Mesodermal cell (in vitro differentiated cells): ENCODE measurements around the gene ENOX2.

ENCODE experiments used
- H3K27ac ChIP-seq: 2 replicates; pipeline ENCODE4 v1.7.0; 2013; ENCODE audit warnings: mild to moderate bottlenecking, low read depth, low read length, moderate library complexity; ENCODE audit not compliant: severe bottlenecking
- H3K36me3 ChIP-seq: 2 replicates; pipeline ENCODE4 v1.7.1; 2013; ENCODE audit warnings: mild to moderate bottlenecking, low read length, moderate library complexity; ENCODE audit not compliant: control insufficient read depth, insufficient read depth
- H3K4me1 ChIP-seq: one replicate; pipeline ENCODE4 v1.7.1; 2013; ENCODE audit warnings: mild to moderate bottlenecking, low read length; ENCODE audit not compliant: insufficient read depth, control insufficient read depth, poor library complexity, severe bottlenecking
- H3K4me3 ChIP-seq: 2 replicates; pipeline ENCODE4 v1.7.0; 2013; ENCODE audit warnings: low read length, control low read depth, mild to moderate bottlenecking; ENCODE audit not compliant: insufficient read depth, poor library complexity, severe bottlenecking; ENCODE audit errors: extremely low read depth
- H3K9me3 ChIP-seq: 2 replicates; pipeline ENCODE4 v1.7.1; 2013; ENCODE audit warnings: mild to moderate bottlenecking, low read length, moderate library complexity; ENCODE audit not compliant: control insufficient read depth
- WGBS, 2 experiments: methylation state at CpG; one replicate each; pipeline ENCODE4 v1.1.5; 2013; ENCODE audit warnings: missing lambda C conversion rate in 2 of 2; ENCODE audit not compliant: insufficient coverage in 2 of 2; 5-methylcytosine and 5-hydroxymethylcytosine counted together

The ENOX2 gene

GRCh38 chrX:130676861-130677260 is 226.1 kb downstream of the ENOX2 start:
- no peaks in the 10 kb centered on the region for H3K36me3 ChIP-seq
- no peak overlapping the region for H3K4me3 ChIP-seq
- no peaks in the 10 kb centered on the region for H3K9me3 ChIP-seq
- no peak overlapping the region for H3K27ac ChIP-seq
- WGBS, 2 experiments = no CpG with 5 or more reads among the region's 2 CpGs
- peaks cover 4% of the 10 kb centered on the region for H3K4me1 ChIP-seq

GRCh38 chrX:130672214-130672613 is 230.8 kb downstream of the ENOX2 start:
- Histone ChIP-seq H3K9me3 (no peaks in the 10 kb centered on the region), H3K36me3 (peaks cover 3% of the 10 kb centered on the region), H3K4me1 (no peaks in the 10 kb centered on the region), H3K27ac (no peak overlapping the region), H3K4me3 (no peak overlapping the region)
- WGBS, 2 experiments = 100% methylated on average over 2 of the region's 6 CpGs

GRCh38 chrX:130669233-130669632 is 233.8 kb downstream of the ENOX2 start:
- no peak overlapping the region for H3K27ac ChIP-seq
- H3K9me3 ChIP-seq = no peaks in the 10 kb centered on the region
- H3K36me3 ChIP-seq = peaks cover 3% of the 10 kb centered on the region
- no CpG with 5 or more reads among the region's 1 CpG for WGBS, 2 experiments
- no peaks in the 10 kb centered on the region for H3K4me1 ChIP-seq
- no peak overlapping the region for H3K4me3 ChIP-seq

GRCh38 chrX:130665263-130665662 is 237.7 kb downstream of the ENOX2 start:
- Histone ChIP-seq H3K4me3 (no peak overlapping the region), H3K27ac (no peak overlapping the region), H3K4me1 (no peaks in the 10 kb centered on the region), H3K36me3 (peaks cover 3% of the 10 kb centered on the region), H3K9me3 (no peaks in the 10 kb centered on the region)
- WGBS, 2 experiments = 100% methylated on average over 1 of the region's 3 CpGs; no CpG with 5 or more reads in 1 of the 2 experiments

- no peak overlapping the region for H3K27ac ChIP-seq
- no peaks in the 10 kb centered on the region for H3K4me1 ChIP-seq
- no peak overlapping the region for H3K4me3 ChIP-seq
- no peaks in the 10 kb centered on the region for H3K36me3 ChIP-seq
- H3K9me3 ChIP-seq = no peaks in the 10 kb centered on the region
Observed at GRCh38 chrX:130658310-130658709, 244.7 kb downstream of the ENOX2 start.

GRCh38 chrX:130654409-130654950 is 248.5 kb downstream of the ENOX2 start:
- H3K4me3 ChIP-seq = no peak overlapping the region
- H3K4me1 ChIP-seq = no peaks in the 10 kb centered on the region
- H3K27ac ChIP-seq = no peak overlapping the region
- H3K36me3 ChIP-seq = no peaks in the 10 kb centered on the region
- no peaks in the 10 kb centered on the region for H3K9me3 ChIP-seq
- WGBS, 2 experiments = 60 to 67% methylated on average over 1 of the region's 4 CpGs

GRCh38 chrX:130652824-130653578 is 250.0 kb downstream of the ENOX2 start:
- H3K4me1 ChIP-seq = no peaks in the 10 kb centered on the region
- WGBS, 2 experiments = 90 to 93% methylated on average over 2 to 3 of the region's 6 CpGs
- no peak overlapping the region for H3K4me3 ChIP-seq
- no peaks in the 10 kb centered on the region for H3K36me3 ChIP-seq
- H3K9me3 ChIP-seq = no peaks in the 10 kb centered on the region
- H3K27ac ChIP-seq = no peak overlapping the region

GRCh38 chrX:130649738-130650137 is 253.3 kb downstream of the ENOX2 start:
- H3K36me3 ChIP-seq = no peaks in the 10 kb centered on the region
- H3K4me3 ChIP-seq = no peak overlapping the region

GRCh38 chrX:130647468-130647867 is 255.5 kb downstream of the ENOX2 start:
- Histone ChIP-seq H3K4me1 (no peaks in the 10 kb centered on the region), H3K27ac (no peak overlapping the region), H3K4me3 (no peak overlapping the region), H3K36me3 (no peaks in the 10 kb centered on the region), H3K9me3 (no peaks in the 10 kb centered on the region)
- no CpG with 5 or more reads among the region's 1 CpG for WGBS, 2 experiments

More at GRCh38 chrX:130649738-130650137, 253.3 kb downstream of the ENOX2 start:
- H3K9me3 ChIP-seq = no peaks in the 10 kb centered on the region
- no peak overlapping the region for H3K27ac ChIP-seq
- H3K4me1 ChIP-seq = no peaks in the 10 kb centered on the region

GRCh38 chrX:130645955-130646583 is 256.9 kb downstream of the ENOX2 start:
- H3K4me1 ChIP-seq = no peaks in the 10 kb centered on the region
- no peak overlapping the region for H3K27ac ChIP-seq
- 81 to 91% methylated on average over 3 to 7 of the region's 9 CpGs for WGBS, 2 experiments
- no peak overlapping the region for H3K4me3 ChIP-seq
- H3K36me3 ChIP-seq = no peaks in the 10 kb centered on the region
- H3K9me3 ChIP-seq = no peaks in the 10 kb centered on the region

GRCh38 chrX:130637591-130637990 is 265.4 kb downstream of the ENOX2 start:
- no peak overlapping the region for H3K4me3 ChIP-seq
- no CpG with 5 or more reads among the region's 3 CpGs for WGBS, 2 experiments
- no peaks in the 10 kb centered on the region for H3K36me3 ChIP-seq
- H3K9me3 ChIP-seq = no peaks in the 10 kb centered on the region
- H3K4me1 ChIP-seq = no peaks in the 10 kb centered on the region
- no peak overlapping the region for H3K27ac ChIP-seq
